PC-9 (cell line): Measurements from ENCODE around the gene KCNMB2.

ENCODE experiments used
- EZH2 ChIP-seq: fragments of 200-600 bp; sonication (generic); IDR thresholded peaks from 2 replicates; pipeline ENCODE4 v1.8.0; 2017; ENCODE audit warnings: antibody characterized with exemption, low read depth
- TF ChIP-seq, protein P1 (sequence below): fragments of 200-600 bp; sonication (generic); conservative IDR thresholded peaks from 2 replicates; pipeline ENCODE4 v1.6.1; 2017; ENCODE audit warnings: mixed run types, antibody characterized with exemption, mild to moderate bottlenecking, moderate library complexity

DNA sequence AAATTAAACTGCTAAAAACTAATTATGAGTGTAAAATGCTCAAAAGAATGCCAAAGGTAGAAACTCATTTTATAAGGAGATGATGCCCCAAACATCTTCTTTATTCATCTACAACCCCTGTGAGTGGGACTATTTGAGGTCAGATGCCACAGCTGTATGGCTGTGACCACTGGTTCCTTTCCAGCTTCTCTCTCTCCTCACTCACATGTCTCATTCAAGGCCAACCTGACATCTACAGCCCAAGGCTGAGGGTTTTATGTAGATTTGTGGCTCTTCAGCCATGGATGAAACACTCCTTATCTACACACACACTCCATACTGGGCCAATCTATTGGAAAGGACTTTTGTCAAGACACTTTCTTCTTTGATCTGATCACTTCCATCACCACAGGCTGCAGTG lies 231.3 kb downstream of the KCNMB2 start:
- TF ChIP-seq, protein P1, sequence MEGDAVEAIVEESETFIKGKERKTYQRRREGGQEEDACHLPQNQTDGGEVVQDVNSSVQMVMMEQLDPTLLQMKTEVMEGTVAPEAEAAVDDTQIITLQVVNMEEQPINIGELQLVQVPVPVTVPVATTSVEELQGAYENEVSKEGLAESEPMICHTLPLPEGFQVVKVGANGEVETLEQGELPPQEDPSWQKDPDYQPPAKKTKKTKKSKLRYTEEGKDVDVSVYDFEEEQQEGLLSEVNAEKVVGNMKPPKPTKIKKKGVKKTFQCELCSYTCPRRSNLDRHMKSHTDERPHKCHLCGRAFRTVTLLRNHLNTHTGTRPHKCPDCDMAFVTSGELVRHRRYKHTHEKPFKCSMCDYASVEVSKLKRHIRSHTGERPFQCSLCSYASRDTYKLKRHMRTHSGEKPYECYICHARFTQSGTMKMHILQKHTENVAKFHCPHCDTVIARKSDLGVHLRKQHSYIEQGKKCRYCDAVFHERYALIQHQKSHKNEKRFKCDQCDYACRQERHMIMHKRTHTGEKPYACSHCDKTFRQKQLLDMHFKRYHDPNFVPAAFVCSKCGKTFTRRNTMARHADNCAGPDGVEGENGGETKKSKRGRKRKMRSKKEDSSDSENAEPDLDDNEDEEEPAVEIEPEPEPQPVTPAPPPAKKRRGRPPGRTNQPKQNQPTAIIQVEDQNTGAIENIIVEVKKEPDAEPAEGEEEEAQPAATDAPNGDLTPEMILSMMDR = no peak
- no peak for TF ChIP-seq EZH2
